ENCODE results near the gene HDC. TPM values are rescaled to one million over a fixed set of nuclear protein-coding genes. Genes with fewer than 3 reads are reported as not detected.

HDC gene
- total RNA-seq, 4 donors from 2014 or later, result 2.4 to 10.0 (median 2.6) TPM; not detected in 1

DNA sequence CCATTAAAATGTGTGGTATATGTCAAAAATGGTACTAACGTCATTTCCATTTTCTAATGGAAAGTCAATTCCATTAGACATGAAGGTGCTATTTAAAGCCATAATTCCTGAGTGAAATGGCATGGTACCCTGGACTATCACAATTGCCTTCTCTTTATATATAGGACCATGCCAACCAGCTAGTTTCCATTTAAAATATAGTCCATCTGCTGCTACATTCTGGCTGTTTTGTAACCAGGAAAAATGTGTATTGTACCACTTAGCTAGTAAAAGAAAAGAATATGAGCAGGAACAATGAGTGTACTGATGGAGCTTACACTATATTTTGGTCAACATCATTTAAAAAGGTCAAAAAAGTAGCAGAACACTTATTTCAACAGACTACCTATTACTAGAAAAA, 30.4 kb upstream of the HDC start:
- TF ChIP-seq, protein P1, sequence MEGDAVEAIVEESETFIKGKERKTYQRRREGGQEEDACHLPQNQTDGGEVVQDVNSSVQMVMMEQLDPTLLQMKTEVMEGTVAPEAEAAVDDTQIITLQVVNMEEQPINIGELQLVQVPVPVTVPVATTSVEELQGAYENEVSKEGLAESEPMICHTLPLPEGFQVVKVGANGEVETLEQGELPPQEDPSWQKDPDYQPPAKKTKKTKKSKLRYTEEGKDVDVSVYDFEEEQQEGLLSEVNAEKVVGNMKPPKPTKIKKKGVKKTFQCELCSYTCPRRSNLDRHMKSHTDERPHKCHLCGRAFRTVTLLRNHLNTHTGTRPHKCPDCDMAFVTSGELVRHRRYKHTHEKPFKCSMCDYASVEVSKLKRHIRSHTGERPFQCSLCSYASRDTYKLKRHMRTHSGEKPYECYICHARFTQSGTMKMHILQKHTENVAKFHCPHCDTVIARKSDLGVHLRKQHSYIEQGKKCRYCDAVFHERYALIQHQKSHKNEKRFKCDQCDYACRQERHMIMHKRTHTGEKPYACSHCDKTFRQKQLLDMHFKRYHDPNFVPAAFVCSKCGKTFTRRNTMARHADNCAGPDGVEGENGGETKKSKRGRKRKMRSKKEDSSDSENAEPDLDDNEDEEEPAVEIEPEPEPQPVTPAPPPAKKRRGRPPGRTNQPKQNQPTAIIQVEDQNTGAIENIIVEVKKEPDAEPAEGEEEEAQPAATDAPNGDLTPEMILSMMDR (IDR thresholded peaks at IDR 0.05), result no peak
- DNase-seq (ENCODE audit: low spot score), result no peak
- ATAC-seq (ENCODE audit: low FRiP score), result no peak

DNA sequence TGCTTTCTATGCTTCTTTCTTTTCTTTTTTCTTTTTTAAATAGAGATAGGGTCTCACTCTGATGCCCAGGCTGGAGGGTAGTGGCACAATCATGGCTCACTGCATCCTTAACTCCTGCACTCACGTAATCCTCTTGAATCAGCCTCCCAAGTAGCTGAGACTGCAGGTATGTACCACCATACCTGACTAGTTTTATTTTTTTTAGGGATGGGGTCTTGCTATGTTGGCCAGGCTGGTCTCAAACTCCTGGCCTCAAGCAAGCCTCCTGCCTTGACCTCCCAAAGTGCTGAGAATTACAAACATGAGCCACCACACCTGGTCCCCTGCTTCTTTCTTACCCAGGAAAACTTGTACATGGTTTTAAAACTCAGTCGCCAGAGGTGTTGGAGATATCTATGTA, 24.2 kb upstream of the HDC start:
- no peak for ATAC-seq (ENCODE audit: low FRiP score)
- TF ChIP-seq, protein P1 (IDR thresholded peaks at IDR 0.05), result no peak
- no peak for DNase-seq (ENCODE audit: low spot score)

DNA sequence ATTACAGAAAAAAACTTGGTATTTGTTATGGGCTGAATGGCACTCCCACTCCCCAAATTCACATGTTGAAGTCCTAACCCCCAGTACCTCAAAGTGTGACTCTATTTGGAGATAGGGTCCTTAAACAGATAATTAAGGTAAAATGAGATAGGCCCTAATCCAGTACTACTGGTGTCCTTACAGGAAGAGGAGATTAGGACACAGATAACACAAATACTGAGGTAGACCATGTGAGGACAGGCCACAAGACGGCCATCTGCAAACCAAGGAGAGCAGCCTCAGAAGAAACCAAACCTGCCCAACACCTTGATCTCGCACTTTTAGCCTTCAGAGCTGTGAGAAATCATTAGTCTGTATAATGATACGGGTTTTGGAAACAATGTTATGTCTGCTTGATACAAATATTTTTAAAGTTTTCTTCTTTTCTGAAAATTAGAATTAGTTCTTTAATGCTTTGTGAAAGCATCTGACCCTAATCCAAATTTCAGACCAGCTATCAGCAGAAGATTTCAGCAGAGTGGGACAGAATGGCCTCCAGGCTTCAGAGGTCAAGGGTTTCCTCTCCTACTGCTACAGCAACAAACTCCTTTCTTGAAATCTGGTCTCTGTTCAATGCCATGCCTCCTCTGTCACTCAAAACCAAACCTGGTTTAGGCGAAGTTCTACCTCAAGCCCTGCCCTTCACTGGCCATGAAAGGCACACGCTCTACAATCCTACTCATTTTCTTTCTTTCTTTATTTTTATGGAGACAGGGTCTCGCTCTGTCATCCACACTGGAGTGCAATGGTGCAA, 22.0 kb upstream of the HDC start:
- TF ChIP-seq, protein P1 (IDR thresholded peaks at IDR 0.05), result no peak
- DNase-seq (ENCODE audit: low spot score) (no peak), ATAC-seq (ENCODE audit: low FRiP score) (no peak)

DNA sequence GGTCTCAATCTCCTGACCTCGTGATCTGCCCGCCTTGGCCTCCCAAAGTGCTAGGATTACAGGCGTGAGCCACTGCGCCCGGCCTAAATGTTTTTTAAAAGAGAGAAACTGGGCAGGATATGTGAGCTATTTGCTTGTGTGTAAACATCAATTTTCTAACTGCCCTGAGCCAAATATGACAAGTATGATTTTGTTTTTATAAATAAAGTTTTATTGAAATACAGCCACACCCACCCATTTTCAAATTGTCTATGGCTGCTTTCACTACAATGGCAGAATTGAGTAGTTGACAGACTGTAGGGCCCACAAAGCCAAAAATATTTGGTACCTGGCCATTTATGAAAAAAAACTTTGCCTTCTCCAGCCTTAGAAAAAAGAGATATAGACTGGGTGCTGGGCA, 15.9 kb upstream of the HDC start:
- TF ChIP-seq, protein P1 (IDR thresholded peaks at IDR 0.05), result no peak
- ATAC-seq (ENCODE audit: low FRiP score), result no peak
- DNase-seq (ENCODE audit: low spot score), result no peak

DNA sequence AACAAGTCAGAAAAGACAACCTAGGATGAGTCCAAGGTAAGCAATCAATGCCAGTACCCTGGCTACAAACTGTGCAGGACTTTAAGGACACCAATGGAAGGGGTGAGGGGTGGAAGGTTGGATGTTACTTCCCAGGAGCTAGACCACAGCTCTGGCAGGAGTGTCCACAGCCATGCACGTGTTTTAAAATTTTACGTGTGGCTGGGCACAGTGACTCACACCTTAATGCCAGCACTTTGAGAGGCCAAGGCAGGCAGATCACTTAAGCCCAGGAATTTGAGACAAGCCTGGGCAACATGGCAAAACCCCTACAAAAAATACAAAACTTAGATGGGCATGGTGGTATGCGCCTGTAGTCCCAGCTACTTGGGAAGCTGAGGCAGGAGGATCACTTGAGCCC, 14.7 kb upstream of the HDC start:
- ATAC-seq (ENCODE audit: low FRiP score) (no peak), DNase-seq (ENCODE audit: low spot score) (no peak)
- TF ChIP-seq, protein P1 (IDR thresholded peaks at IDR 0.05), result no peak

DNA sequence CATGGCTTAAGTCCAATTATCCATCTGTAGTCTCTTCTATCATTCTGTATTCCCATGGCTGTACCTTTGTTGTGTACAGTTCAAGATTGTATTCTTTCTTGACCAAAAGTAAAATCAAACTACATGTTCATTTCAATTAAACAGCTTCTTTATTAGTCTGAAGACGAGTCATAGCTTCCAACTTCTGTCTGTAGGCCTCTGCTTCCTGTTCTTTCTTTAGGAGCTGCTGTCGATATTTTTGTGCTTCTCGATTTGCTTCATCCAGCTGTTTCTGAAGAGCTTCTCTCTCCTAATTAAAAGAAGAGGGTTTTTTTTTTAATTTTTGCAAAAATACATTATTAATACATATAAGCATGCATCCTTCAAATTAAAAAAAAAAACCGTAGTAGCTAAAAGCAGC, 13.0 kb upstream of the HDC start:
- no peak for DNase-seq (ENCODE audit: low spot score)
- TF ChIP-seq, protein P1 (IDR thresholded peaks at IDR 0.05), result no peak
- ATAC-seq (ENCODE audit: low FRiP score), result no peak

DNA sequence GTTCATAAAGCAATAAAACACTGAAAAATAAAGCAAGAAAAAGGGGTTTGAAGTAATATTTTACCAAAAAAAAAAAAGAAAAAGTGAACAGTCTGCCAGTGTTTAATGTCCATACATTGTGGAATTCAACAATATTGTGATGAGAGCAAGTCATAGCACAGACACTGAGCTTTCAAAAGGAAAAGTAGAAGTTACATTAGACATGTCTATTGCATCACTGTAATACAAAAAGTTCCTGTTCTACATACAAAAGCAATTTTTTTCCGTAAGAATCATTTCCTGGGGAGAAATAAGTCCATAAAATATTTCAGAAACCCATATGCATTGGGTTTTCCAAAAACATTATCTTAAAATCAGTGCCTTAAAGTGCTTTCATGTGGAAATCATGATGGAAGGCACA, 11.8 kb upstream of the HDC start:
- ATAC-seq (ENCODE audit: low FRiP score) (no peak), DNase-seq (ENCODE audit: low spot score) (no peak)
- TF ChIP-seq, protein P1 (IDR thresholded peaks at IDR 0.05), result no peak

All from omental fat pad (tissue), 4 donors.